Camera-type eye (tissue), 1 donor: Measurements from ENCODE around the gene KIF5C. TPM values are rescaled to one million over a fixed set of nuclear protein-coding genes. Genes with fewer than 3 reads are reported as not detected.

Experiments used
- total RNA-seq: library from RNA; depleted of rRNA; stranded (reverse); fragments of >200 nt; gene quantifications from one replicate; pipeline ENCODE4 v1.2.3, GENCODE V29; 2014

KIF5C gene
- total RNA-seq = 90.0 TPM

GRCh38 chr2:148874868-148875341 lies at the start of gene KIF5C:
TSS of gene KIF5C (plus strand) at chr2:148875227. CDS start at chr2:148875618, 391 bp downstream.

GRCh38 chr2:149038442-149039212 lies 163.6 kb downstream of the KIF5C start, which contains the start of gene LYPD6B:
TSS of gene LYPD6B (plus strand) at chr2:149038699. CDS start at chr2:149130949, 92,250 bp downstream.

Other genes with a start within 250 kb of the KIF5C start
- gene EPC2, start 230.5 kb upstream of the KIF5C start, total RNA-seq = 78.0 TPM
- 6.8 TPM for gene LYPD6B, start 163.5 kb downstream of the KIF5C start, total RNA-seq